Activated naive CD8-positive, alpha-beta T cell treated with anti-CD3 and anti-CD28 coated beads for 36 hours (primary cell): ENCODE results near the gene CFAP77. TPM values are rescaled to one million over a fixed set of nuclear protein-coding genes. Genes with fewer than 3 reads are reported as not detected.

ENCODE experiments used
- DNase-seq: peaks from one replicate; pipeline ENCODE4 v3.0.0; 2021
- H3K27ac Mint-ChIP-seq: one replicate; pipeline ENCODE4 v1.8.0; 2022; ENCODE audit warnings: mild to moderate bottlenecking, moderate library complexity, mixed read lengths
- H3K27me3 Mint-ChIP-seq: one replicate; pipeline ENCODE4 v1.8.0; 2022; ENCODE audit warnings: mild to moderate bottlenecking, mixed read lengths
- H3K36me3 Mint-ChIP-seq: one replicate; pipeline ENCODE4 v1.8.0; 2021; ENCODE audit warnings: mild to moderate bottlenecking, mixed read lengths
- H3K4me1 Mint-ChIP-seq: one replicate; pipeline ENCODE4 v1.8.0; 2021; ENCODE audit warnings: mixed read lengths
- H3K4me3 Mint-ChIP-seq: one replicate; pipeline ENCODE4 v1.8.0; 2022; ENCODE audit warnings: mild to moderate bottlenecking, moderate library complexity, mixed read lengths
- H3K9me3 Mint-ChIP-seq: one replicate; pipeline ENCODE4 v1.8.0; 2022; ENCODE audit warnings: mixed read lengths
- total RNA-seq, 2 experiments: library from RNA; stranded (reverse); gene quantifications; one replicate each; pipeline ENCODE4 v1.2.3, GENCODE V29; 2021

The CFAP77 gene
- total RNA-seq, 2 experiments from 2014 or later, result not detected

DNA sequence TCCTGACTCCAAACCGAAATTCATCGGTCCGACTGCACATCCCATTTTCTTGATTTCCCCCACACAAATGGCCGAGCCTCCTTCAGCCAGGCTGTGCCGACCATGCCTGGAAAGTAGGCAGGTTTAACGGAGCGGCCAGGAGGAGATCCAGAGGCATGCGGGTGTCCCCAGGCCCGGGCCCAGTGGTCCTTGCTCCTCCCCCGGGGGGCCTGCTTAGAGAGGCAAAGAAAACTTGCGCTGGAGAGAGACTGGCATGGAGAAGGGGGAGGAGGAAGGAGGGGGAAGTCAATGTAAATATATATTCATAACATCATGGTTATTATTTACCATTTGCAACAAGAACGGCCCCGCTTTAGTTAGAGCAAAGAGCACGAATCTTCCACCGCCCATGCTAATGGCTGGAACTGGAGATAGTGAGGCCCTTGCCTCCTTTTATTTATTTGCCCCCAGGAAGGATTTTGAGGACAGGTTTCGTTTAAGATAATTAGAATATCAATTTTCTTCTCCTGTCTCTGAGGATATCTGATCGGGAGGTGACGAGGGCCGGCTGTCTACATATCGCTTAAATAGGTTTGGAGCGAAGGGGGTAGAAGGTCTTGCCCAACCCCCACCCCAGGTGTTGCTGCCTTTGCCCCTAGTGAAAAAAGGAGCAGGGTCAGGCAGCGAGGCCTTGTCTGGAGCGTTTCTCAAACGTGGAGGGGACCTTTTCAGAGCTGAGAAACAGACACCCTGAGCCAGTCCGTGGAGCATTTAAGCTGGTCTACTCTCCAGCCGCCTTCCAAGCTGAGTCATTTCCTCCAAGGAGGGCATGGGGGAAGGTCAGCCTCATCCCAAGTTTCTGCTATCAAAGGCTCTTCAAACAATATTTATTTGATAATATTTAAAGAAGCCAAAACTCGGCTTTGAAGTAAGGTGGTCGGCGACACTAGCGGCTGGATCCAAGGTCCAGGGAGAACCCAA is 174.9 kb downstream of the CFAP77 start:
- no peak for DNase-seq
- Mint-ChIP-seq H3K27me3 (peaks cover 95% of the 10 kb centered on the region), H3K27ac (no peak overlapping the region), H3K4me3 (no peak overlapping the region), H3K9me3 (no peaks in the 10 kb centered on the region), H3K36me3 (no peaks in the 10 kb centered on the region), H3K4me1 (peaks cover 15% of the 10 kb centered on the region)

DNA sequence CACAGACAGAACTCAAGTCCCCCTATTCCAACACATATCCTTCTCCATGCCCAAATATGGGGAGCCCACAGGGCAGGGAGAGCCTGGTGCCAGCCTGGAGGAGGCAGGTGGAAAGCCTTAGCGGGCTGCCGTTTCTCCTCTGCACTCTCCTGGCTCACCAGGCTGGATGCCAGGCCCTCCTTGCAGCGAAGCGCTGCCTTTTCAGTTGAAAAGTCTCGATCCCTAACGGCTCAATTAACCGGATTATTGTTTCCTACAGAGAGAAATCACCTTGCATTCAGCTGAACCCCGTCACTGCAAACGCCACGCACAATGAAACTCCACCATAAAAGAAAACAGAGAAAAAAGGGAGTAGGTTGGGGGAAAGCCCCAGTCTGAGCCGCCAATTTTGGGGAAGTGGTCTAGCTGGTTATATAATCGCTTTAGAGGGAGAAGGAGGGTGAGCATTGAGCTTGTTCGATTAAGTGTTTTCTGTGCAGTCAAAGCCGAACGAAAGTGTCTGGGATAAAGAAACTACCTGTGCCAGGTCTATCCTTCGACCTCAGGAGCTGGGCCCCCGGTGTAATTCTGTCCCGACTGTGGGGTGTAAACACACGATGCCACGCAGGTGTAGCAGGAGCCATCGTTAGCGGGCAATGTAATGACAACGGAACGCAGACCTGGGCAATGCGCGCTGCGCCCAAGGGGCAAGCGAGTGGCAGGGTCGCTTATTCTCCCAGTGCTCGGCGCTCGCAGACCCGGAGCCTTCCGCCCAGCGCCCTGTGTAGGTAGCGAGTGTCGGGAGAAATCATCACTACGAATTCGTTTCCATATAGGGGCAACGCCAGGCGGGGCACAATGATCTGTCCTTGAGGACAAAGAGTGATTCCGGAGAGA is 176.2 kb downstream of the CFAP77 start:
- H3K4me1 Mint-ChIP-seq, result peaks cover 14% of the 10 kb centered on the region
- no peaks in the 10 kb centered on the region for H3K9me3 Mint-ChIP-seq
- H3K27me3 Mint-ChIP-seq, result peaks cover 96% of the 10 kb centered on the region
- no peak overlapping the region for H3K4me3 Mint-ChIP-seq
- no peaks in the 10 kb centered on the region for H3K36me3 Mint-ChIP-seq
- H3K27ac Mint-ChIP-seq, result no peak overlapping the region
- DNase-seq, result no peak

DNA sequence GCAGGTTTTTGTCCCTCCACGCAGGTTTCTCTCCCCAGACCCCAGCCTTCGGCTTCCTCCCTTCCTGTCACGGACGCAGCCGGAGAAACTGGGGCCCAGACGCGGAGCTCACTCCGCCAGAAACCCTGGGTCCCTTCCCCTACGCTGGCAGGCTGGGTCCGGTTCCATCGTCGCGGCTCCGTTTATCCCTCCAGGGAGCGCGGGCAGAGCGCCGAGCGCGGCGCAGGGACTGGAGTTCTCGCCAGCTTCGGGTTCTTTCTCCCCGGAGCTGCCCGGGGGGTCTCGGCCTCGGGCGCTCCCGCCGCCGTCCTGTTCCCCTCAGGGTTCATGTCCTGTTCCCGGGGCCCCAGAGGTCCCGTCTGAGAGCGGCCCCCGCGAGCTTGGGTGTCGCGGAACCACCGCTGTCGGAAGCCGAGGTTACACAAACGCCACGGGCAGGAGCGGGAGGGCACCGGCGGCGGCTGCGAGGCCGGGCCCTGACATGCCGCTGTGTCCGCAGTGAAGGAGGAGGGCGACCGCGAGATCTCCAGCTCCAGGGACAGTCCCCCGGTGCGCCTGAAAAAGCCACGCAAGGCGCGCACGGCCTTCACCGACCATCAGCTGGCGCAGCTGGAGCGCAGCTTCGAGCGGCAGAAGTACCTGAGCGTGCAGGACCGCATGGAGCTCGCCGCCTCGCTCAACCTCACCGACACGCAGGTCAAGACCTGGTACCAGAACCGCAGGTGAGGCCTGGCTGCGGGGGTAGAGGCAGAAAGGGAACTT is 177.0 kb downstream of the CFAP77 start:
- peaks cover 8% of the 10 kb centered on the region for H3K4me1 Mint-ChIP-seq
- H3K36me3 Mint-ChIP-seq, result no peaks in the 10 kb centered on the region
- no peak for DNase-seq
- peaks cover 96% of the 10 kb centered on the region for H3K27me3 Mint-ChIP-seq
- no peak overlapping the region for H3K4me3 Mint-ChIP-seq
- no peak overlapping the region for H3K27ac Mint-ChIP-seq
- no peaks in the 10 kb centered on the region for H3K9me3 Mint-ChIP-seq

DNA sequence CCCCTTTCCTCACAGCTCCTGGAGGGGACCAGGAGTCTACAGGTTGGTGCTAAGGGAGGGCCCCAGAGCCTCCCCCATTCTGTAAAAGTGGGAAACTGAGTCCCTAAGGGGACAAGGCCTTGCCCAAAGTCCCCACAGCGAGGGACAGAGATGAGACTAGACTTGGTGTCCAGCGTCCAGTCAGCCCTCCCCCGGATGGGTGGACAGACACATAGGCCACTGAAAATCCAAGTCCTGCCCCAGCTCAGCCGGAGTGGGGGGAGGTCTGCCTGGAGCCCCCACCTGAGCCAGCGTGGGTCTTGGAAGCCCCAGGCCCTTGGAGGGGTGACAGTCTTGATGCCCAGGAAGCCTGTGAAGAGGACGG is 177.6 kb downstream of the CFAP77 start:
- DNase-seq, result no peak
- no peak overlapping the region for H3K27ac Mint-ChIP-seq
- peaks cover 96% of the 10 kb centered on the region for H3K27me3 Mint-ChIP-seq
- H3K4me1 Mint-ChIP-seq, result peaks cover 8% of the 10 kb centered on the region
- no peak overlapping the region for H3K4me3 Mint-ChIP-seq
- H3K36me3 Mint-ChIP-seq, result peaks cover 3% of the 10 kb centered on the region
- no peaks in the 10 kb centered on the region for H3K9me3 Mint-ChIP-seq

DNA sequence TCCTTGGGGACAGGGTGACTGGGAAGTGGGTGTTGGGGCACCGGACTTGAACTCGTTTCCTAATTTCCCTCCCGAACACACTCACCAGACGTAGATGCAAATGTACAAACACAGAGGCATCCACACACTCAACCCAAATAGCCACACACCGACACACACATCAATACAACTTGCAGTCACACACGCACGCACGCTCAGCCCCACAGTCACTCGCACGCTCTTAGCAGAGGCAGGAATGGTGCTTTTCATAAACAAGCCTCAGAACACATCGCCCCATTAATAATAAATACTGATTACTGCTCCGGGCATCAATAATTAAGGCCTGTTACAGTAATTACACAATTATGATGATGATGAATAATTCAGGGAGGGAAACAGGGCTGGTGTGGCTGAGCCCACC is 178.1 kb downstream of the CFAP77 start:
- H3K9me3 Mint-ChIP-seq, result no peaks in the 10 kb centered on the region
- H3K27ac Mint-ChIP-seq, result no peak overlapping the region
- H3K4me3 Mint-ChIP-seq, result no peak overlapping the region
- peaks cover 93% of the 10 kb centered on the region for H3K27me3 Mint-ChIP-seq
- H3K36me3 Mint-ChIP-seq, result peaks cover 3% of the 10 kb centered on the region
- DNase-seq, result no peak
- peaks cover 8% of the 10 kb centered on the region for H3K4me1 Mint-ChIP-seq

DNA sequence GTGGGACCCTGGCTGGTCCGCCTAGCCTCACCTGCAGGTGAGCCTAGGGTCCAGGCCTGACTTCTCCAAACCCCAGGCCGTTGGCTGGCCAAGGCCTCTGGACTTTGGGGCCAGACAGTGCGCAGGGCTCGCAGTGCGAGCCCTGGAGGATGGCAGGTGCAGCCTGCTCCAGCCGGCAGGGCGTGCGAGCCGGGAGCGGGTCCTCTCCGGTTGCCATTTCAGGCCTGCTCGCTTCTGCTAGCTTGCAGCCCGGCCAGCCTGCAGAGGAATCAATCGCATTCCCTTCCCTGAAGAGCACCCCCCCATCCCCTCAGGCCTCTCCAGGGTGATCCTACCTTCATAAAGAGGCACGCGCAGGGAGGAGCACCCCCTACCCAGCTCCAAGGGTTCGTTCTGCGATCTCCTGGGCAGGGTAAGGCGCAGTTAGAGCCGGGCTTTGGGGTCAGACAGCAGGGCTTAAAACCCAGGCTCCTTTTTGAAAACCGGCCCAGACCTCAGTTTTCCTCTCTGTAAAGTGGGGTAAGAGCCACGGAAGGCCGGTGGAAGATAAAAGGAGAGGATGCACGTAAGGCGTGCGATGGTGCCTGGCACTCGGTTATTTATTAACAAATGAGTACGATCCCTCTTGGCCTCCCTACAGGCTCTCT is 178.6 kb downstream of the CFAP77 start:
- no peak overlapping the region for H3K27ac Mint-ChIP-seq
- no peaks in the 10 kb centered on the region for H3K9me3 Mint-ChIP-seq
- H3K27me3 Mint-ChIP-seq, result peaks cover 88% of the 10 kb centered on the region
- peaks cover 8% of the 10 kb centered on the region for H3K4me1 Mint-ChIP-seq
- H3K36me3 Mint-ChIP-seq, result peaks cover 8% of the 10 kb centered on the region
- no peak overlapping the region for H3K4me3 Mint-ChIP-seq
- DNase-seq, result no peak

DNA sequence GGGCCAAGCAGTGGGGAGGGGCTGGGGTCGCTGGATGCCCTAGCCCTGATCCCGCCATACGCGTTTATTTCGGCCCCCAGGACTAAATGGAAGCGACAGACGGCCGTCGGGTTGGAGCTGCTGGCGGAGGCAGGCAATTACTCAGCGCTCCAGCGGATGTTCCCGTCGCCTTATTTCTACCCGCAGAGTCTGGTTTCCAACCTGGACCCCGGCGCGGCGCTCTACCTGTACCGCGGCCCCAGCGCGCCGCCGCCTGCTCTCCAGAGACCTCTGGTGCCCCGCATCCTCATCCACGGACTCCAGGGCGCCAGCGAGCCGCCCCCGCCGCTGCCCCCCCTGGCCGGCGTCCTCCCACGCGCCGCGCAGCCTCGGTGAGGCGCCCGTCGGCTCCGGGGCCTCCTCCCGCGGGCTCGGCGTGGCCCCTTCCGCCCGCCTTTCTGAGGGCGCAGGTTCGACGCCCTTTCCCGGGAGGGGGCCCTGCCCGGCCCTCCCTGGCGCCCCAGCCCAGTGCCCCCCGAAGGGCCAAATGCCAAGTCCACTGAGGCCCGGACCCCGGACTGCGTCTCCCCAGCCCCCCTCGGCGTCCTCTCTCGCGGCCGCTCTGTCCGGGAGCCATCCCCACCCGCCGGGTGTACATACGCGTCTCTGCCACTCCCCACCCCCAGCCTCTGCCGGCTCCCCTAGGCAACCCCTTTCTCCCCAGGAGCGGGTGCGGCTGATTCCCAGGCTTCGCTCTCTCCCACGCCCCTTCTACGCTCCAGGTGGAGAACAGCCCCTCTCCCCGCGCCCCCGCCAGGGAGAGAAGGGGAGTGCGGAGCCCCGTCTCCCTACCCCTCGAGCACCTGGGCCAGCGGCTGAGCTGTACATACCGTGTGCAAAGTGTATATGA is 179.4 kb downstream of the CFAP77 start:
- Mint-ChIP-seq H3K4me1 (peaks cover 8% of the 10 kb centered on the region), H3K36me3 (peaks cover 13% of the 10 kb centered on the region), H3K4me3 (no peak overlapping the region), H3K9me3 (no peaks in the 10 kb centered on the region), H3K27me3 (peaks cover 80% of the 10 kb centered on the region), H3K27ac (no peak overlapping the region)
- DNase-seq, result no peak

DNA sequence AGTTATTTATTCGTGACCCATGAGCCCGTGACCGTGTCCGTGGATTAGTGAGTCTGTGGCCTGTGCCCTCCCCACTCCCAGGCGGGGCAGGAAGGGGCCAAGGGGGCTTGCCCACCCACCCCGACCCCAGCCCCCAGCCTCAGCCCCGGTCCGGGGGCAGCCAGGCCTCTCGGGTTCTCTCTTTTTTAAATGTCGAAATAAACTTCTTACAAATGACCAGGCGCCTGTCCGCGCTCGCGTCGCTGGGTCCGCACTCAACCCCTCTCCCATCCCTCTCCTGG is 180.0 kb downstream of the CFAP77 start:
- H3K27me3 Mint-ChIP-seq, result peaks cover 74% of the 10 kb centered on the region
- no peak for DNase-seq
- H3K27ac Mint-ChIP-seq, result no peak overlapping the region
- no peaks in the 10 kb centered on the region for H3K9me3 Mint-ChIP-seq
- H3K4me3 Mint-ChIP-seq, result no peak overlapping the region
- peaks cover 18% of the 10 kb centered on the region for H3K36me3 Mint-ChIP-seq
- peaks cover 8% of the 10 kb centered on the region for H3K4me1 Mint-ChIP-seq

DNA sequence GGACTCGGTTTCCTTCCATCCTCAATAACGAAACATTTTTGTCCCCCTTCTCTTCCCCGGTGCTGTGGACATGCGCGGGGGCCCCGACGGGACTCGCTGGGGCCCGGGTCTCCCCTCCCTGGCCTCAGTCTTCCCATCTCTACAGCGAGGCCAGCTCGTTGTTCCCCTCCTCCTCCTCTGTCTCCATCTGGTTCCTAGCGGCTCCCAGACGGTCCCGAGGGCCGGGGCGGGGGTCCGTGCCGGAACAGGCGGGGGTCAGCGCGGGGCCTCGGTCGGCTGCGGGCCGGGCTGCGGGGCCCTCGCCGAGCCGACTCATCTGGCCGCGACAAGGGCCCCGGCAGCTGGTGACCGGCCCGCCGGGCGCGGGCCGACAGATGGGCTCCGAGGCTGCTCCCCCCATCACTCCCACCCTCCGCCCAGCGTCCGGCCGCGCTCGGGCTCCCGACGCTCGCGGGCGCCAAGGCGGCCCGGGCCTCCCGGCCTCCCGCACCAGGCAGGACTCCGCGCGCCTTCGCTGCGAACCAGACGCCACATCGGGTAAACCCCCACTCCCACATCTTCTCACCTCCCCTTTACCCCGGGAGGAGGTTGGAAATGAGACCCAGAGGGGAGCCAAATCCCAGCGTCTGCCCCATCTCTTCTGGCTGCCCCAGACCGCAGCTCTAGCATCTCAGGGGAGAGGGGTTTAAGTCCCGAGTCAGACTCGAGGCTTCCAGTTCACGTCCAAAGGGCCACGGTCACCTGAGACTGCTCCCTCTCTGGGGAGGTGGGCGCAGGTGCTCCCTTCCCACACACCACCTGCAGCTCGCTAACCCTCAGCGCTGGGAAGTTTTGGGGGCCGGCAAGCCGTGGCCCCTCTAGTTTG is 180.5 kb downstream of the CFAP77 start:
- Mint-ChIP-seq H3K27me3 (peaks cover 68% of the 10 kb centered on the region), H3K27ac (no peak overlapping the region), H3K9me3 (no peaks in the 10 kb centered on the region), H3K4me1 (peaks cover 8% of the 10 kb centered on the region), H3K36me3 (peaks cover 21% of the 10 kb centered on the region), H3K4me3 (no peak overlapping the region)
- no peak for DNase-seq

DNA sequence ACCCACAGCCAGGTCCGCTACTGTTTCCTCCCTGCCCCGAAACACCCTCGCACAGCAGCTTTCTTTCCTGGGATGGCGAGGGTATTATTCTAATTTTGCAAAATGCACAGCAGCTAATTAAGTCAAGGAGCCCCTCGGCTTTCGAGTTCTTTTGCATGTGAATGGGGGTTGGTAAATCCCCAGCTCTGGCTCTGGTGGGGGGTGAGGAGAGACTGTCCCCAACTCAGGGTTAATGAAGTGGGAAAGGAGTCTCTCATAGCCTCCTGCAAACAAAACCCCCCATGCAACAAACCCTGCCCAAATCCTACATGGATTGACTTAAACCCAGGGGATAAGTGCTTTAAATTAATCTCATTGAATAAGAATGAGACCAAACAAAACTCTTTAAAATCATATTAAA is 181.2 kb downstream of the CFAP77 start:
- DNase-seq, result no peak
- Mint-ChIP-seq H3K36me3 (peaks cover 27% of the 10 kb centered on the region), H3K4me1 (peaks cover 3% of the 10 kb centered on the region), H3K4me3 (no peak overlapping the region), H3K9me3 (no peaks in the 10 kb centered on the region), H3K27me3 (peaks cover 61% of the 10 kb centered on the region), H3K27ac (no peak overlapping the region)

DNA sequence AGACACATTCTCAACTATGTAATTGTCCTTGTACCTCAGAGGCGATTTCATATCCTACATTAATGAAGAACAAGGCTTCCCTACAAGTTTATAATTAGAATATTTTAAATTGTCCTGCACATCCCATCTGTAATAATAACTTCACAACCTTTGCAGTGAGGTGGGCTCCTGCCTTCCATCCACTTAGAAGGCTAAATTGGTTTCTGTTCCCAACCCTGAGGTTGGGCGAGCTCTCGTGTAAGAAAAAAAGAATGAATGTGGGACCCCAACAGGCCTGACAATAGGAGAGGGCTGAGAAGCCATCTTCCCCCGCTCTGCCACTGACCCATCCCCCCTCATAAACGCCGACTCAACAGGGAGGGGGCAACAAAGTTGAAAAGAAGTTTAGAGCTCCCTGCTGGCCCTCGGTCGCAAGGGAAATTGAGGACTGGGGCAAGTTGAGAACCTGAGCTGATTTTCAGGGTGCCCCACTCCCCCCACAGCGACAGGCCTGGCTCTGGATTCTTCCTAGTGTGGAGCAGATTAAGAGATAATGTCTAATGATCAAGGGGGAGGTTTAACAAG is 181.8 kb downstream of the CFAP77 start:
- Mint-ChIP-seq H3K36me3 (peaks cover 33% of the 10 kb centered on the region), H3K4me3 (no peak overlapping the region), H3K4me1 (no peaks in the 10 kb centered on the region), H3K9me3 (no peaks in the 10 kb centered on the region), H3K27me3 (peaks cover 56% of the 10 kb centered on the region), H3K27ac (no peak overlapping the region)
- DNase-seq, result no peak

DNA sequence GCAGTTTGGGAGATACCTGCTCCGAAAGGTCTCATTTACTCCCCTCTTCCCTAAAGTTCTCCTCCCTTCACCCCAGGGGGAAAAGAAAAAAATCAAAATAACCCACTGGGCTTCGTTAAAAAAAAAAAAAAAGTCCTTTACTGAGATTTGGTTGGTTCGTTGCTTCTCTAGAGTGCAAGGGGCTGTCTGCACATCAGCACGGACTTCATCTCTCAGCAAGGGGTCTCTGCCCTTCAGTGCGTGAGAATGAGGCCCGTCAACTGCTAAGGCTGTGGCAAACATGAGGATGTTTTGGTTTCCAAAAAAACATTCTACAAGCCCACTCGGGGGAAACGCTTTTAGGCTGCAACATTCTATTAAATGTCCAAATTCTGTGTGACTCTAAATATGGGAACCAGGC is 182.4 kb downstream of the CFAP77 start:
- no peaks in the 10 kb centered on the region for H3K4me1 Mint-ChIP-seq
- H3K27ac Mint-ChIP-seq, result no peak overlapping the region
- no peaks in the 10 kb centered on the region for H3K9me3 Mint-ChIP-seq
- H3K36me3 Mint-ChIP-seq, result peaks cover 33% of the 10 kb centered on the region
- peaks cover 49% of the 10 kb centered on the region for H3K27me3 Mint-ChIP-seq
- H3K4me3 Mint-ChIP-seq, result no peak overlapping the region
- DNase-seq, result no peak

DNA sequence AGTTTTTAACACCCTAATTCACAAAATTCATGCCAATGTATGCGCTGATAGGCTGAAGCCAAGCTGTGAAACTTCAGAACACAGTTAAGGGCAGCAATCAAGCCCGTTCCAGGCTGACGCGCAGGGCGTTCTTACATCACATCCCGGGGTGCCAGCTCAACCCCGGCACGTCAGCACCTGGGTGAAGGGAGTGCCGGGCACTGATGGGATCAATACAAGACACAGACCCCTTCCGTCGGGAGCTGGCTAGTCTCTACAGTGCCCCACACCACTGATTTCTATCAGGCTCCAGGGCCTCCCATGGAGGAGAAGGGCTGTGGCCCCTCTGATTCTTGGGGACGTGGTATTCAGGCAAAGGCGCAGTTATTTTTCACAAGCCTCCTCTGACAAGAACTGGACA is 184.4 kb downstream of the CFAP77 start:
- H3K9me3 Mint-ChIP-seq, result no peaks in the 10 kb centered on the region
- H3K4me1 Mint-ChIP-seq, result no peaks in the 10 kb centered on the region
- no peak overlapping the region for H3K4me3 Mint-ChIP-seq
- peaks cover 31% of the 10 kb centered on the region for H3K27me3 Mint-ChIP-seq
- DNase-seq, result no peak
- H3K36me3 Mint-ChIP-seq, result peaks cover 46% of the 10 kb centered on the region
- no peak overlapping the region for H3K27ac Mint-ChIP-seq
